Activated effector memory CD4-positive, alpha-beta T cell treated with Interleukin-2 at 50 U/mL for 16 hours (primary cell): Measurements from ENCODE around the gene D2HGDH.
"Not testable (repeated sequence)": the region's sequence is repeated elsewhere in the genome, so short reads cannot be mapped to it uniquely, and the experiment has no call there.

Experiments
- DNase-seq: peaks from one replicate; pipeline ENCODE4 v3.0.0-alpha.2; 2020

Gene D2HGDH

DNA sequence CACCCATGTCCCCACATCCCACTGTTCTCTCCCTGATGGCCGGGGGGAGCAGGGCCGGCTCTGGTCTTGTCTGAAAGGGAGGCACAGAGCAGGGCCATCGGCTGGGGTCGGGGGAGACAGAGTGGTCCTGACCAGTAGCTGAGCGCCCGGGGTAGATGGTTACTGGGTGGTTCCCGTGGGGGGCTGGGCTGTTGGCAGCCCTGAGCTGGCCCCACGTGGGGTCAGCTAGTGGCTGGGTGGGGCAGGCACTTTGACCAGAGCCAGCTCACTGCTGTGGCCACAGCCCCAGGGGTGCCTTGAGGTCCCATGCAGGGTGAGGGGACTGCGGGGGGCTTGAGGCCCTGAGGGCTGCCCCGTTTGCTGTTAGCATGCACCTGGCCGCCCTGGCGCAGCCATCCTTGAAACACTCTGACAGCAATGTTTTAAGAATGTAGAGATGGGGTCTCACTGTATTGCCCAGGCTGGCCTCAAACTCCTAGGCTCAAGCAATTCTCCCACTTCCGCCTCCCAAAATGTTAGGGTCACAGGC, 62.2 kb downstream of the D2HGDH start:
- DNase-seq: no peak

DNA sequence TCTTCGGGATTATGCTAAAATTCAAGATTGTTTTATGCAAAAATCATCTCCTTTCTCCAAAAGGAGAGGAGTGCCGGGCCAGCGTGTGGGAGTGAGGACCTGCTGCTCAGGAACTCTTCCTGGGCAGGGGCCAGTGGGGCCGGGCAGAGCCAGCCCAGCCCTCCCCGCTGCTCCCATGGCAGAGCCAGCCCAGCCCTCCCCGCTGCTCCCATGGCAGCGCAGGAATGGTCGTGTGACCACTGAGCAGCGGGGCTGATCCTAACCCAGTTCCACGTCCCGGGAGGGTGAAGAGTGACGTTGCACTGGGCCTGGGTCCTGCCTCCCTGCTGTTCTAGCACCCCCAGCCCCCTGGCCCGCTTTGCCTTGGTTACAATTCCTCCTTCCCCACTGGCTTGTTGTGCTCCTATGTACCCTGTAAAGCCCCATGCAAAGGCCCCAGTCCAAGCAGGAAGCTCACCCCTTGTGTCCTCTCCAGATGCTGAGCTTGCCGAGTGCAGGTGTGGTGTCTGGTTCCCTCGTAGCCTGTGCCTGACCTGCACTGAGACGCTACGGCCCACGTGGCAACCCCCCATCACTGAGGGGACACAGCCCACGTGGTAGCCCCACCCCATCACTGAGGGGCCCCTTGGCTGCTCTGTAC, 63.1 kb downstream of the D2HGDH start:
- DNase-seq: no peak

DNA sequence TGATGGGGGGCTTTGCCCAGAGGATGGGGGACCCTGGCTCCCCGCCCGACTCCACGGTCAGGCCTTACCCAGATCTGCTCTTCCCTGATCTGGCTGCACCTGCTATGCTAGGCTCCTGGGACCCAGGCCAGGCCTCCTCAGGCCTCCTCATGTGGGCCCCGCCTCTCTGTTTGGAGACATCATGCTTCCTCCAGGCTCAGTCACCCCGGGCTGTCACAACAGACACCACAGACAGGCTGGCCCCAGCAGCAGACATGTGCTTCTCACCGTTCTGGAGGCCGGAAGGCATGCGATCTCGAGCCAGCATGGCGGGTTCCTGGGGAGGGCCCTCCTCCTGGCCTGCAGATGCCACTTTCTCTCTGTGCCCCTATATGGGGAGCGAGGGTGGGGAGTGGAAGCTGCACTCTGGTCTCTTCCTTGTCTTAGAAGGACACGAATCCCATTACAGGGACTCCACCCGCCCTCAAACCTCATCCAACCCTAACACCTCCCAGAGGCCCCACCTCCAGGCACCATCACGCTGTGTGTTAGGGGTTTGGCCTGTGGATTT, 63.7 kb downstream of the D2HGDH start:
- no peak for DNase-seq

DNA sequence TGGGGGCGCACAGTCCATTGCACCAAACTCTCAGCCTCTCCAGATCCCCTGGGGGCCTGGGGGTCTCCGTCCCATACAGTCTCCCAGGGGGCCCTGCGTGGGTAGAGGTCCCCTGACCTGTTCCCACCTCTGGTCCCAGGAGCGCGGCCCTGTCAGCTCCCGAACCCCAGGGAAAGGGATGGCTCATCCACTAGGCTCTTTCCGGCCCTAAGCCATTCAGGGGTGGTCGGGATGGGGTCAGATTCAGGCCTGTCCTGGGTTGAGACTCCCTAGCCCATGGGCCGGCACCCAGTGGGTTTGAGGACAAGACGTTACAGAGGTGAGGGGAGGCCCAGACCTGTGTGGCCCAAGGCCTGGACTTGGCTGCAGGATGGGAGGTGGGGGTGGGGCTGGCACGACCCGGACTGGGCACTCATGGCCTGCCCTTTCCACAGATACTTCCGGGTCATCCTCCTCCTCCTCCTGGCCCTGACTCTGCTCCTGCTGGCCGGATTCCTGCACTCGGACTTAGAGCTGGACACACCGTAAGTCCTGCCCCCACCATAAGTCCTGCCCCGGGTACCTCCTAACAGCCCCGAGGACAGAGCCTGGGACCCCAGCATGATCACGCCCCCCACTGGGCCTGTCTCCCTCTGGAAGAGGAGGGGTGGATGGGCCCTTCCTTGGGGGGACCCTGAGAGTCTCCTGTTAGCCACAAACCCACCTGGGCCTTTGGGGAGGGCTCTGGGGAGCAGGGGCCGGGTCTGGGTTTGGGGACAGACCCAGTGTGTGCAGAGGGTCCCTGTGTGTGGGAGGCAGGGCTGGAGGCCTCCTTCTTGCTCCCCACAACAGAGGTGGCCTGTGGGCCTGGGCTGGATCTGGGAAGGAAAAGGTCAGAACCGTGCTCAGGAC, 64.4 kb downstream of the D2HGDH start:
- no peak for DNase-seq

DNA sequence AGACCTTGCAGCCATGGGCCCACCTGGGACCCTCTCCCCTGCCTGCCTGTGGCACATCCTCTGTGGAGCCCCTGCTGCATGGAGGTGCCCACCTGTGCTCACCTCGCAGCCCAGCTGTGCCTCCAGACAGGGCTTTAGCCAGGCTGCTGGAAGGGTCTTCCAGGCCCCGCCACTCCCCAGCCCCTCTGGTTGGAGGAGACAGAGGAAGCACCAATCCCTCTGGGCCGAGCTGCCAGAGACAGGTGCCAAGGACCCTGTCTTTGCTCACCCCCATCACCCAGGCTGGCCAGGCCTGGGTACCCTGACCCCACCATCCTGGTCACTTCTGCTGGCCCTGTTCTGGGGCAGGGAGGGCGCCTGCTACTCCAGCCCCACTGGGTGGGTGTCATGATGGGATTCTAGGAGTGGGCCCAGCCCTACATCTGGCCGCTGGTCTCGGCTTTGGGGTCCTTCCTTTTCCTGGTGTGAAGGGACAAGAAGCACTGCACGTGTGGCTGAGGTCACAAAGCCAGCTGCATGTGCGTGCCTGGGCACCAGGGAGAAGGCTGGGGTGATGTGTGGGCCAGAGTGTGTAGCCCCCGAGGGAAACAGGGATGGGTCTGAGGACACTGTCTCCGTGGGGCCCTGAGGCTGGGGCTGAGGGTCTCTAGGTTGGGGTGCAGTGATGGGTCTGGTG, 65.2 kb downstream of the D2HGDH start:
- DNase-seq: no peak

DNA sequence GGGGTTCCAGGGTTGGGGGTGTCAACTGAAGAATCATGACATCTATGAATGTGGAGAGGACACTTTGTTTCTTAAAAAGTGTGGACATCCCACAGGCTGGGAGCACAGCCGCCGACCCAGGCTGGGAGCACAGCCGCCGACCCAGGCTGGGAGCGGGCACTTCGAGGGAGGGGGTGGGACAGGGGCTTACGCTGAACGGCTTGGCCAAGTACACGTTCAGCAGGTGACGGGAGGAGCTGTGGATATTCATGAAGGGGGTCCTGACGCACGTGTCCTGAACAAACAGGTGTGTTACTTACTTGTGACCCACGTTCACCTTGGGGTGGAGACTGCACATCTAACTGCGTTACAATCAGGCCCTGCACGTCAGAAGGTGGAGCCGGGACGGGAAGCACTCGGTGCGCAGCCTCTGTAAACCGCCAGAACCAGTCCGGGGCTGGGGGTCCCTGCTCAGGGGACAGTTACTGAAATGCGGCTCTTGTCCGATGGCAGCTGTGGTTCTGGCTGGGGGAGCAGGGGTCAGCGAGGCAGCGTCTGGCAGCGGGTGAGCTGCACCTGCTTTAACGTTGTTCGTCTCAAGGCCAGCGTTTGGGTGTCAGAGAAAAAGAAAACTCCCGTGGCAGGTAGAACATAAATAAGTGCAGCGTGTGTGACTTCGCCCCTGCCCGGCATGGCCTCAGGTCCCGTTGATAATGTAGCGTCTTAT, 65.9 kb downstream of the D2HGDH start:
- DNase-seq: not testable (repeated sequence)

DNA sequence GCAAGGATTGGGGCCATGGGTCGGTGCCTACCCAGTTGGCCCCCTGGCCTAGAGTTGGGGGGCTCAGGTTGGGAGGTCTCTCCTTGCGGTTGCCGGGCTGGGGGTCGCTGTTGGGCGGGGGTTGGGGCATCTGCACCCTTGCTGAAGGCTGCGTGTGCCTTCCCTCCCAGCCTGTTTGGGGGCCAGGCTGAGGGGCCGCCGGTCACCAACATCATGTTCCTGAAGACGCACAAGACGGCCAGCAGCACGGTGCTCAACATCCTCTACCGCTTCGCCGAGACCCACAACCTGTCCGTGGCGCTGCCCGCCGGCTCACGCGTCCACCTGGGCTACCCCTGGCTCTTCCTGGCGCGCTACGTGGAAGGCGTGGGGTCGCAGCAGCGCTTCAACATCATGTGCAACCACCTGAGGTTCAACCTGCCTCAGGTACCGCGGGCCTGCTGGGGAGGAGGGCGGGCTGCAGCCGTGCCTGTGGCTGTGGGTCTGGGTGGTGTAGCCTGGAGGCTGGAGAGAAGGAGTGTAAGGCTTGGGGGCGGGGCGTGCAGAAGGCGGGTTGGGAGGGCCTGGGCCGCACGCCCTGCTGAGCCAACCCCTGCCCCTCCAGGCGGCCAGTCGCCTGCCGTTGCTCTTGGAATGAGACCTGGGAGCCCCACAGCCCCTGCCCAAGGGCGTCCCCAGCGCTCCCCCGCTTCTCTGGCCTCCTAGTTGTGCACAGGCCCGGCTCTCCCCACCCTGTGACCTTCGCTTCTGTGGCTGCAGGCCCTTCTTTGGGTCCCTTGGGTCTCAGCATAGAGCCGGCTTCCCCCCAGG, 67.4 kb downstream of the D2HGDH start:
- DNase-seq: no peak

DNA sequence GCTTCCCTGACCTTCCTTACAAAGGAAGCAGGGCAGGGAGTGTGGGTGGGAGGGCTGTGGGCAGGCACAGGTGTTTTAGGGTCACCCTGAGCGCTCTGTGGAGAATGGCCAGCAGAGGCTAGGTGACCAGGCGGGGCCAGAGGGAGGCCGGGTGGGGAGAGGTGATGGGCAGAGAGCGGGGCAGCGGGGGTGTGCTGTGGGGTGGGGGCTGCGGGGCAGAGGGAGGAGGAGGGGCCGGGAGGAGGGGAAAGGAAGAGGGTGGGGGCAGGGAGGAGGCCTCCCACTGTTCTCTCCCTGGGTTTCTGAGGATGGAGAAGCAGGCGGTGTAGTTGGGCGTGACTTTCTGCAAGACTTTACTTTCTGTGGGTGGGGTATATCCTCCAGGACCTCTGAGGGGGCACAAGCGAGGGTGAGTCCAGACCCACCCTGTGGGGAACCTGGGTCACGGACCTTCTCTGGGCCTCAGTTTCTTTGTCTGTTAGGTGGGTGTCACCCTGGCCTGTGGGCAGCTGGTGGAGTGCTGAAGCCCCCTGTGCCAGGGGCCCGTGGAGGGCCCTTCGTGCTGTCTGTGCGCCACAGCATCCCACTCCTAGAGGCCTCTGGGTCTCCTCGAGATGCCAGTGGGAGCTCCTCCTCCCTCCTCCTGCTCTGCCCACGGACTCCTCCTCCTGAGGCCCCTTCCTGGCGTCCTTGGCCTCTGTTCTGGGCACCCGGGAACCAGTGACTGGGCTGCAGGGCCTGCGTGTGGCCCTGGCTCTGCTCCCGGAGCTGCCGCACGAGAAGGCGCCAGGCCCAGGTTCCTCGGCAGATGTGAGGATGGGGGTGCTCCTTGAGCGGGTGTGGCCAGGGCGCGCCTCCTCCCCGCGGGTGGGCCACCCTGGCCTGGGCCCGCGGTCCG, 68.2 kb downstream of the D2HGDH start:
- no peak for DNase-seq

DNA sequence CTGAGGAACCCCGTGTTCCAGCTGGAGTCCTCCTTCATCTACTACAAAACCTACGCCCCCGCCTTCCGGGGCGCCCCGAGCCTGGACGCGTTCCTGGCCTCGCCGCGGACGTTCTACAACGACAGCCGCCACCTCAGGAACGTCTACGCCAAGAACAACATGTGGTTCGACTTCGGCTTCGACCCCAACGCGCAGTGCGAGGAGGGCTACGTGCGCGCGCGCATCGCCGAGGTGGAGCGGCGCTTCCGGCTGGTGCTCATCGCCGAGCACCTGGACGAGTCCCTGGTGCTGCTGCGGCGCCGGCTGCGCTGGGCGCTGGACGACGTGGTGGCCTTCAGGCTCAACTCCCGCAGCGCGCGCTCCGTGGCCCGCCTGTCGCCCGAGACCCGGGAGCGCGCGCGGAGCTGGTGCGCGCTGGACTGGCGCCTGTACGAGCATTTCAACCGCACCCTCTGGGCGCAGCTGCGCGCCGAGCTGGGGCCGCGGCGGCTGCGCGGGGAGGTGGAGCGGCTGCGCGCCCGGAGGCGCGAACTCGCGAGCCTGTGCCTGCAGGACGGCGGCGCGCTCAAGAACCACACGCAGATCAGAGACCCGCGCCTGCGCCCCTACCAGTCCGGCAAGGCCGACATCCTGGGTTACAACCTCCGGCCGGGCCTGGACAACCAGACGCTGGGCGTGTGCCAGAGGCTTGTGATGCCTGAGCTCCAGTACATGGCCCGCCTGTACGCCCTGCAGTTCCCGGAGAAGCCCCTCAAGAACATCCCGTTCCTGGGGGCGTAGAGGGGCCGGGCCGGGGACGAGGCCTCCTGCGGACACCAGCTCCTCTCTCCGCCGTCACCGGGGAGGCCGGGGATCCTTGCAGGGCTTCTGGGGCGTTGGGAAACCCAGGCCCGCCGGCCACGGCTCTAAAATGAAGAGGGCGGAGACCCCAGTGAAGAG, 69.2 kb downstream of the D2HGDH start:
- peak; percentile 36 for DNase-seq

DNA sequence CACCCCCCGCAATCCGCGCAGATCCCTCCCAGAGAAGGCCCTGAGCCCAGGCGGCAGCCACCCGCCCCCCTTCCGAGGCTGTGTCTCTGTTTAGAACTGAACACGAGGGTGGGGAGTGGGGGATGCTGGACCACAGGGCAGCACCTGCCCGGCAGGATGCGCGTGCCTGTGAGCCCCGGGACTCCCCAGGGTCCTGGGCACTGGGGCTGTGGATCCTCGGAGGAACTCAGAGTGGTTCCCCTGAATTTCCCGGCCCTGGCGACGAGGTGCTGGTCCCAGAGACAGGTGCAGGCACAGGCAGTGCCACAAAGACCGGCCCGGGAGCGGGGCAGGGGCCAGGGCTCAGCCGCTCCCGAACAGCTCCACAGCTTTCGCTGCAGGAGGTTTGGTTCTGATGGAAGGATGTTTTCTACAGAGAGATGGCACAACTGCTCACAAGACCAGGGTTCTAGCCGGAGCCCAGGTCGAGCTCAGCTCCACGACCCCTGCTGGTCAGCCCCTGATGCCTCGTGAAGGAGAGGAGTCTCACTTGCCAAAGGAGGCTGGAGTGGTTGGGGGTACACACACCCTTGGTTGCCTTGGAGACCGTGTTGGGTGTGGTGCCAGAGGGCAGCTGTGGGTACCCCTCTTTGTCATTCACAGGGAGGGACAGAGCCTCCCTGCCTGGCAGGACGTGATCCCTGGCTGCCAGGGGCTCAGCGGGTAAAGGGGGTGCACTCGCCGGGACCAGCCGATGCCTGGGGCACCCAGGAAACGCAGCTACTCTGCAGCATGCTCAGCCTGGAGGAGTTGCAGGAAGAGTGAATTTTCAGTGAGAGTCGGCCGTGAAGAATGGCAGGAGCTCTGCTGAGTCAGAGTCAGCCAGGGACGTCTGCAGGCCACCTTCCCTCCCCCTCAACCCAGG, 70.1 kb downstream of the D2HGDH start:
- DNase-seq: no peak

DNA sequence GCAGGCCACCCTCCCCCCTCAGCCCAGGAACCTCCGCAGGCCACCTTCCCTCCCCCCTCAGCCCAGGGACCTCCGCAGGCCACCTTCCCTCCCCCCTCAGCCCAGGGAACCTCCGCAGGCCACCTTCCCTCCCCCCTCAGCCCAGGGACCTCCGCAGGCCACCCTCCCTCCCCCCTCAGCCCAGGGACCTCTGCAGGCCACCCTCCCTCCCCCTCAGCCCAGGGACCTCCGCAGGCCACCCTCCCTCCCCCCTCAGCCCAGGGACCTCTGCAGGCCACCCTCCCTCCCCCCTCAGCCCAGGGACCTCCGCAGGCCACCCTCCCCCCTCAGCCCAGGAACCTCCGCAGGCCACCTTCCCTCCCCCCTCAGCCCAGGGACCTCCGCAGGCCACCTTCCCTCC, 71.8 kb downstream of the D2HGDH start:
- DNase-seq: not testable (repeated sequence)

DNA sequence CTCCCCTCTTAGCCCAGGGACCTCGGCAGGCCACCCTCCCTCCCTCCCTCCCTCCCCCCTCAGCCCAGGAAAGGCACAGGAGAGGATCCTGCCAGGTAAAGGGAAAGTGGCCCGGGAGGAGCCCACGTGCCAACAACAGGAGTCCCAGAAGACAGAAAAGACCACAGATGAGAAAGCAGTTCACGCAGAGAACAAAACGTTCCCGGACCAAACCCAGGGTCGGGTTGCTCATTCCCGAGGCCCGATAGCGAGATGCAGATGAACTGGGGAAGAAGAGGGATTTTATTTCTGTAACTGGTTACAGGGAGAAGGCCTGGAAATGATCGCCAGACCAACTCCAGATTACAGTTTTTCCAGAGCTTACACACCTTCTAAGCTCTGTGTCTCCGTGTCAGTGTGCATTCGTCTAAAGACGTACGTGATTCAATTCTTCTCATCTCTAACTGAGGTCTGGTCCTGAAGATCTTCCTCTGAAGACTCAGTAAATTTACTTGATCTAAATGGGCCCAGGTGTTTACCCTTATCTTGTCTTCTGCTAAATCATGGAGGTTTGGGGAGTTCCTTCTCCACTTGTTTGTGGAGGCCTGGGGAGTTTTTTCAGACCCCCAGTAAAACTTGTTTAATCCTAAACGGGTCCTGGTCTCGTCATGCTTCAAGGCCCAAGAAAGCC, 73.8 kb downstream of the D2HGDH start:
- DNase-seq: no peak

DNA sequence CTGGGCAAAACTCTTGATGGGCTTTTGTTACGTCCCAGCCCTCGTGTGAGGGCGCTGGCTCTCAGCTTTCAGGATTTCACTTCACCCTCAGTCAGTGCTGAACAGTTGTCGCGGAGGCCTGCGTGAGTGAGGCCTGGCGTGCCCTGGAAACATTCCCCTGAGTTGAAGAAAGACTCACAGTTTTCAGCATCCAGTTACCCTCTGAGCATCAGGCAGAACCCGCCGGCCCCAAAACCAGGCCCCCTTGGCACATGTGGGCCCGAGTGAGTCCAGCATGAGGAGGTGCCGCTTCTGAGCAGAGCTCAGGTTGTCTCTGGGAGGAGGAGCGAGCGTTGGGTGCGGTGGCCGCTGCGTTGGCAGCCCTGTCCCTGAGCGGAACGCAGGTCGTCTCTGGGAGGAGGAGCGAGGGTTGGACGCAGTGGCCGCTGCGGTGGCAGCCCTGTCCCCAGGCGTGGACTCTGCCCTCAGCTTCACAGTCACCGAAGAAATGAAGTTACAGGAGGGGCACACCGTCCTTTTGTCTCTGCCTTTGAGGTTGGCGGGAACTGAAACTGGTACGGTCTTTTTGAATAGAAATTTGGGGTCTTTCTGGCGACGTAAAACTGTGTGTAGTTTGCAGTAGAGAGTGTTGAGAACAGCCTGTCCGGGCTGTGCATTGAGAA, 74.4 kb downstream of the D2HGDH start, which contains the start of gene NEU4:
TSS of gene NEU4 (plus strand) at position 473 of the 662 bp plus-strand sequence. CDS start 5,292 bp downstream, outside the sequence.
- no peak for DNase-seq

DNA sequence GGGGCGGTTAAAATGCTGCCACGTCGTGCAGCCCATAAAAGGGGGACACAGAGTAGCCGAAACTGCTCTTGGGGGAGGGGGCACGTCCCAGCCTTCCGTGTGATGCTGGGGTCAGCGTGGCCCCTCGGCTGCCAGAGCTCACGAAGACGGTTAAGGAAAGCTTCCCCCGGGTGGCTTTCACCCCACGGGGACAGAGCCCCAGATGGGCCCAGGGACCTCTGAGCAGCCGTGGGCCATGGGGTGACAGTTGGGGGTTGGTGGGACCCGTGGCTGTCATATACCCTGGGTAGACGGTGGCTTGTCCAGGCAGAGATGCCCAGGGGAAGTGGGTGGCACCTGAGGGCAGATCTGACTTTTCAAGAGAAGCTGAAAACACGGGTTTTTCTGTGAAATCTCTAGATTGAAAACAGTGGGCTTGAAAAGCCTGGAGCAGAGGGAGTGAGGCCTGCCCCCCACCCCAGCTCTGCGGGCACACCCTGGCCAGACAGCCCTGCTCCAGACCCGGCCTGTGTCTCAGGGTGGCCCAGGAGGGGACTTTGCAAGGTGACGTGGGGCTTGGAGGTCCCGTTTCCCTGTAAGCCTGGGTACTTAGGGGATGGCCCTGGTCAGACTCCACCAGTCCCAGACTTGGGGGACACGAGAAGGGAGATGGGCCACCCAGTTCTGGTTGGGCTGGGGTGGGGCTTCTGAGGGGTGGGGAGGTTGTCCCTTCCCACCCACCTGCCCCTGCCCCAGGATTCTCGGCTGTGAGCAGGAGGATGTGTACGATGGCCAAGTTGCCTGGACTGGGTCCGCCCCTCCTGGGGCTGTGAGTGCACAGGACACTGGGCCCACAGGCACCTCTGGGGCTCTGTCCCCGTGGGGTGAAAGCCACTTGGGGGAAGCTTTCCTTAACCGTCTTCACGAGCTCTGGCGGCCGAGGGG, 75.2 kb downstream of the D2HGDH start:
- no peak for DNase-seq

DNA sequence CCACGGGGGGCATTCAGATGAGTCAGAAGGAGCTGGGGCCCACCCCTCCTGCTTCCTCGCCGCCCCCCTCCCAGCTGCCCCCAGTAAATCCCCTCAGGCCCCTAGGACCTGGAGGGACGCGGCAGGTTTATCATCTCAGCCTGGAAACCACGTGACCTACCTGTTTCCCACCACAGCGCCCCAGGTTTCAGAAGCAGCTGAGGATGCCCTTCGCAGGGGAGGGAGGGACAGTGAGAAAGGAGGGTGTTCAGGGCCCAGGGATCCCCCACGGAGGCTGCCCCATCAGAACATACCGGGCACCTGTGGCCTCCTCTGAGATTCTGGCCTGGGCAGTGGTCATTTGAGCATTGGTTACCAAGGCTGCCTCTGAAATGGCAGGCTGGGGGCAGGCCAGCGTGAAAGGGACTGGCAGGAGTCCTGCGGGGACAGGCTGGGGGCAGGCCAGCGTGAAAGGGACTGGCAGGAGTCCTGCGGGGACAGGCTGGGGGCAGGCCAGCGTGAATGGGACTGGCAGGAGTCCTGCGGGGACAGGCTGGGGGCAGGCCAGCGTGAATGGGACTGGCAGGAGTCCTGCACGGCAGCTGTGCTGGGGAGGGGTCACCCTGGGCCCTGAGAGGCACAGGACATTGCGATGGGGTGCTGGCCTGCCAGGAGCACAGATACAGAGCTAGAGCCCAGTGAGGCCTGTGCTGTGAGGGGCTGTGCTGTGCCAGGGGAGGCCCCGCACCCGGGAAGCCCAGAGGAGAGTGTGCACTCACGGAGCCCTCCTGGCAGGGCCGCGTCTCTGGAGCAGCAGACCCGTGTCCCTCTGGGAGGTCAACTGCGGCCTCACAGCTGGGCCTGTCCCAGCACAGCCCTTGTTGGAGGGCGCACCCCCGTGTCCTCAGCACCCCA, 76.1 kb downstream of the D2HGDH start:
- DNase-seq: no peak
